NCI-H748 (cell line): ENCODE data around the gene DNAH3.
A peak's percentile ranks its signal among the peaks of the same experiment; 100 is the strongest.
"Not testable (repeated sequence)": the region's sequence is repeated elsewhere in the genome, so short reads cannot be mapped to it uniquely, and the experiment has no call there.

Source experiments
- DNase-seq: peaks from one replicate; lab custom pipeline; 2025; ENCODE audit not compliant: unreplicated experiment; lab: John Stamatoyannopoulos, UW

Gene DNAH3

DNA sequence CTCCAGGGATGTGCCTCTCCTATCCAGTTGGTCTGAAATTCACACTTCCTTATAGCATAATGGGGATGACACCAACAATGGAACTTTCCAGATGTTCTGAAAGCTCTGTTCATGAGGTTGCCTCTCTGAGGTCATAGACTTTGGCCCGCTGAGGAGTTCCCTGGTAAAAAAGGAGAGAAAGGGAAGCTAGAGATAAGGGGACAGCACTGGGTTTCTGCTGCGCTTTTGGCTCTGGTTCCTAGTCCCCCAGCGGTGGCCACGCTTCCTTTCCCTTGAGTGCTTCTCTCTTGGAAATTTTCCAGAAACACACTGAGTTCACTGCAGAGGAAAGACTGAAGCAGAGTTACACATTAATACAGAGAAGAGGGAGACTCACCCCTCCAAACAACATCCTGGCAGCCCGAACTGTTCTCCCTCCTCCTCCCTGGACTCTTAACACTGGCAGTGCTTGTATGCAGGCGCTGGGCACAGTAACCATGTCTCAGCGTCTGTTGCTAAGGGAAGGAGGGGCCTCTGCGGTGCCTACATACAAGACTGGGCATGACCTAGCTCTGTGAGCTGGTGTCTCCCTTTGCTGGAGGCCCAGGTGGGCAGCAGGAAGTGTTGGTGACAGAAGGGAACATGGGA, at the start of gene DNAH3:
Gene DNAH3 (minus strand): TSS at position 472 of the 627 bp plus-strand sequence. CDS start 527 bp downstream, outside the sequence.
- peak; percentile 63 for DNase-seq

DNA sequence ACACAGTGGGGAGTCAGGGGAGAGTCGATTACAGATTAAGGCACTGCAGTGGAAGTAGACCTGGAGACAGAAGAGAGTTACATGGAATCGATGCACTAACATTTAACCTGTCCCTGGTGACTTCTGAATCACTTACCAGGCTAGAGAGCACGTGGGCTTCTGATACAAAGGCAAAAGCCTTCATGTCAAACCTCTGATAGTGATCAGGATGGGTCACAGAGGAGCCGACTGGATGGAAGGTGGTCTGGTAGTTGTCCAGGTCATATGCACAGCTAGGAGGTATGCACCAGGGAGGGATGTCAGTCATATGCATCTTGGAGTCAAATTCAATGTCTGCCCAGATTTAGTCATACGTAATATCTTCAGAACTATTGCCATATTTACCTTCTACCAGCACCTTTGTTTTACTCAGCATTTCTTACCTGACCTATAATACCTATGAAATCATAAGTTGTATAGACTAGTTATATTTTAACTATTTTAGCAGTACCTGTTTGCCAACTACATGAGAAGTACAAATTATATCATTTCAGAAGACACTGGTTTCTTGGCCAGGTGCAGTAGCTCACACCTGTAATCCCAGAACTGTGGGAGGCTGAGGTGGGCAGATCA, 49.1 kb upstream of the DNAH3 start:
- no peak for DNase-seq

GRCh38 chr16:21197621-21198020, 47.0 kb upstream of the DNAH3 start:
- DNase-seq = no peak

- DNase-seq = no peak
Observed at GRCh38 chr16:21197112-21197511, 46.5 kb upstream of the DNAH3 start.

GRCh38 chr16:21195330-21195729, 44.7 kb upstream of the DNAH3 start:
- DNase-seq = not testable (repeated sequence)

- peak; percentile 13 for DNase-seq
Observed at GRCh38 chr16:21194771-21195301, 44.2 kb upstream of the DNAH3 start.

- no peak for DNase-seq
Observed at GRCh38 chr16:21192991-21193390, 42.3 kb upstream of the DNAH3 start.

GRCh38 chr16:21190599-21190998, 40.0 kb upstream of the DNAH3 start:
- no peak for DNase-seq

- DNase-seq = no peak
Observed at GRCh38 chr16:21190013-21190412, 39.4 kb upstream of the DNAH3 start.

GRCh38 chr16:21189311-21189710, 38.7 kb upstream of the DNAH3 start:
- no peak for DNase-seq

- no peak for DNase-seq
Observed at GRCh38 chr16:21186326-21186691, 35.7 kb upstream of the DNAH3 start.

GRCh38 chr16:21185659-21186325, 35.1 kb upstream of the DNAH3 start:
- no peak for DNase-seq

- no peak for DNase-seq
Observed at GRCh38 chr16:21184834-21185233, 34.2 kb upstream of the DNAH3 start.

GRCh38 chr16:21183995-21184394, 33.3 kb upstream of the DNAH3 start:
- no peak for DNase-seq

DNA sequence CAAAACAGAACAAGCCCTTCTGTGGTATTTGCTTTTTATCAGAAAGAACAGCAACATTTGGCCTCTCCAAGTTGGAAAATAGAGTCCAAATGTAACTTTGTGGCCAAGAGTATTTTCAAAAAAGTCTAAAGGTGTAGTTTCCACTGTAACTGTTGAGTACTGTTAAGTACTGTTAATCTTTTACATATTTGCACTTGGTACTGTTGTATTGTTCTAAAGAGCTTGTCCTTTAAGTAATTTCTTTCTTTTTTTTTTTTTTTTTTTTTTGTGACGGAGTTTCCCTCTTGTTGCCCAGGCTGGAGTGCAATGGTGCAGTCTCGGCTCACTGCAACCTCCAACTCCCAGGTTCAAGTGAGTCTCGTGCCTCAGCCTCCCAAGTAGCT, 29.3 kb upstream of the DNAH3 start:
- DNase-seq = no peak

DNA sequence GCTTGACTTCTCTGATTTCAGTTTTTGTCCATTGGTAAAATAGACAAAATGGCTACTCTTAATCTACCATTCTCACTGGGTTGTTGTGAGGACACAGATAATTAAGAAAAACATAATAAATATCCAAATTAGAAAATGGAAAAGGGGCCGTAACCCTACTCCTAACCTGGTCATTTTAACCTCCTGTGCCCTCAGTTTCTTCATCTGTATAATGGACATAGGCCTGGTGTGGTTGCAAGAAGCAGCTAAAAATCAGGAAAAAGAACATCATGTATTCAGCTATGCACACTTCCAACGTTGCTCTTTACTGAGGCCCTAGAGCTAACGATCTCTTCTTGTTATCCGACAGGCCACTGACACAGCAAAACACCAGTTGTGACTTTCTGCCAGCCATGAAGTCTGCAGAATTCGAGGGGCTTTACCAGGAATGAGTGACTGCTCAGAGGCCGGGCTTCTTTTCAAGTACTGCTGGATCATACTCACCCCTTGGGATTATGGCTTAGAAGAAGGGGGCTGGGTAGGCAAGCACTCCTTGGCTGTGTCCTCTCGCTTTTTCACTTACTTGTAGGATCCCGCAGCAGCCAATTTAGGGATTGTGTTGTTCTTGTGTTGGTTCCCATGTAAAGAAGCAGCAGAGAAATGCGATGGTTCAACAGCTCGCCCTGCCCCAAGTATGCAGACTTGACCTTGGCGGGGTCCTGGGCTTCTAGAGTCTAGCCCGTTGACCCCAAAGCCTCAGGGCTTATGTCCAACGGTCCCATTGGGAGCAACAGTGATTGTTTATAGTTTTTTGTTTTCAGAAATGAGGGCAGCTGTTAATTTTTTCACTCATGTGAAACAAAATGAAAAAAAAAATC, 28.7 kb upstream of the DNAH3 start:
- no peak for DNase-seq

- DNase-seq = no peak
Observed at GRCh38 chr16:21175397-21175796, 24.8 kb upstream of the DNAH3 start.

- DNase-seq = no peak
Observed at GRCh38 chr16:21172650-21173049, 22.0 kb upstream of the DNAH3 start.

DNA sequence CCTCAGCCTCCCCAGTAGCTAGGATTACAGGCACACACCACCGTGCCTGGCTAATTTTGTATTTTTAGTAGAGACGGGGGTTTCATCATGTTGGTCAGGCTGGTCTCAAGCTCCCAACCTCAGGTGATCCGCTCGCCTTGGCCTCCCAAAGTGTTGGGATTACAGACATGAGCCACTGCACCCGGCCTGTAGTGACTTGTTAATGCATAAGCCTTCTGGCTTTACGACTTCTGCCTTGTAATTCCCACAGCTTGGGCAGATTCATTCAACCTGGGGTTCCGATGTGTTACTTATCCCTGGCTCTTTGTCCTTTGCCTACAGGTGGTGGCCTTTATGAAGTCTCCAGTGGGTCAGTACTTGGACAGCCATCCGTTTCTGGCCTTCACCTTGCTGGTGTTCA, 19.5 kb upstream of the DNAH3 start:
- not testable (repeated sequence) for DNase-seq

- no peak for DNase-seq
Observed at GRCh38 chr16:21169249-21169981, 18.8 kb upstream of the DNAH3 start.
